NCI-H446 treated with DMSO at 0.1 percent for 48 hours (cell line): Measurements from ENCODE around the gene MMD2.
"Not testable (repeated sequence)": the region's sequence is repeated elsewhere in the genome, so short reads cannot be mapped to it uniquely, and the experiment has no call there.

Experiments
- DNase-seq: peaks from one replicate; lab custom pipeline; 2025; lab: John Stamatoyannopoulos, UW

Gene MMD2

GRCh38 chr7:4958477-4959301 lies at the start of gene MMD2:
Gene MMD2 (minus strand): TSS chr7:4959187. CDS start chr7:4959017, 170 bp downstream.
- no peak for DNase-seq

DNA sequence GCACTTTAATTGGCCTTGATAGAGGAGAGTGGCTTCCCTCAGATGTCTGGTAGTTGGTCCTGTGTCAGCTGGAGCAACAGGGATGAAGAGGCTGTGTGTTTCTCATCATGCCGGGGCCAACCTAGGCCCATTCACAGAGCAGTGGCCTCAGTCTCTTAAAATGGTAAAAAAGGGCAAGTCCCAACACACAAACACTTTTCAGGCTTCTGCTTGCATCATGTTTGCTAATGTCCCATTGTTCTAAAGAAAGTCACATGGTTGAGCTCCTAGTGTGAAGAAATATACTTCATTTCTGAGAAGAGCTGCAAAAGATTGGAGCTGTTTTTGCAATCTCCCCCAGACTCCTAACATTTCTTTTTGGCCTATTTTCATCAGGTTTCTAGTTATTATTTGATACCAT lies 46.1 kb upstream of the MMD2 start:
- no peak for DNase-seq

- DNase-seq, result no peak
These were observed 42.9 kb upstream of the MMD2 start for GRCh38 chr7:5001911-5002310.

DNA sequence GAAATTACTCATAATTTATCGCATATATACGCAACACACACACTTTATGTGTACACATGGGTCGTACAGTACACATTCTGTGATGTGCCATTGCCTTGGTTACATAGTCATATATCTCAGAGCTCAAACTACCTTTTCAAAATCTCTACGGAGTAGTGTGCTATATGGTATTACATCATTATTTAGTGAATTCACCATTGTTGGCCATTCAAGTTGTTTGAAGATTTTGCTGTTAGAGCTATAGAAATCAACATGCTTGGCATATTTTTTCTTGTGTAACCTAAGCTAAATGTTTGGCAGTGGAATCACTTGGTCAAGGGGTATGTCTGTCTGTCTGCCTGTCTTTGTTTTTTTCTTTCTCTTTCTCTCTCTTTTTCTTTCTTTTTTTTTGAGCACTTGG lies 42.0 kb upstream of the MMD2 start:
- DNase-seq, result no peak

GRCh38 chr7:4999369-4999950 lies 40.5 kb upstream of the MMD2 start:
- DNase-seq, result no peak

DNA sequence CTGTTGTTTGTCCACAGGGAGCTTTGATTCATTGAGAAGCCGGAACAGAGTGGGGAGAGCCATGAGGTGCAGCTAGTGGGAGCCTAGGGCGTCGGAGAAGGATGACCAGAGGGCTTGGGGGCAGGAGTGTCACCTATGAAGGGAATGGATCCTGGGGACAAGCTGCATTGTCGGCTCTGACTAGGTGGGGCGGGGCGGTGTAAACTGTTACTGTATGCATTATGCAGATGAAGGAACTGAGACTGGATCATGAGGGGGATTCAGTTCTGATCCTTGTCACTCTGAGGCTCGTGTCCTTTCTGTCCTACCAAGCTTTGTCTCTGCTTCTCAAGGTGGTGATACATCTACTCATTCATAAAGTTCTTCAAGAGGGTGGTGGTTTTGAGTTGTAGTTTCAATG lies 39.9 kb upstream of the MMD2 start:
- DNase-seq, result no peak

- no peak for DNase-seq
These were observed 39.3 kb upstream of the MMD2 start for GRCh38 chr7:4998244-4998643.

DNA sequence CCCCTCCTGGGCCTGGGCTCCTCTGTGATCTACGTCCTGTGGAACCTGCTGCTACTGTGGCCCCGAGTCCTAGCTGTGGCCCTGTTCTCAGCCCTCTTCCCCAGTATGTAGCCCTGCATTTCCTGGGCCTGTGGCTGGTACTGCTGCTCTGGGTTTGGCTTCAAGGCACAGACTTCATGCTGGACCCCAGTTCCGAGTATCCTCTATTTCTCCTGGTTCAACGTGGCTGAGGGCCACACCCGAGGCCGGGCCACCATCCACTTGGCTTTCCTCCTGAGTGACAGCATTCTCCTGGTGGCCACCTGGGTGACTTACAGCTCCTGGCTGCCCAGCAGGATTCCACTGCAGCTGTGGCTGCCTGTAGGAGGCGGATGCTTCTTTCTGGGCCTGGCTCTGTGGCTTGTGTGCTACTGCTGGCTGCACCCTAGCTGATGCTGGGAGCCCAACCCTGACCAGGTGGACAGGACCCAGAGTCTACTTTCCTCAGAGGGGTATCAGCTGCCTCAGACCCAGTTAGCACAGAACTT lies 37.8 kb upstream of the MMD2 start:
- DNase-seq, result no peak

GRCh38 chr7:4995429-4995969 lies 36.5 kb upstream of the MMD2 start:
- DNase-seq, result no peak

GRCh38 chr7:4993471-4993870 lies 34.5 kb upstream of the MMD2 start:
- no peak for DNase-seq

DNA sequence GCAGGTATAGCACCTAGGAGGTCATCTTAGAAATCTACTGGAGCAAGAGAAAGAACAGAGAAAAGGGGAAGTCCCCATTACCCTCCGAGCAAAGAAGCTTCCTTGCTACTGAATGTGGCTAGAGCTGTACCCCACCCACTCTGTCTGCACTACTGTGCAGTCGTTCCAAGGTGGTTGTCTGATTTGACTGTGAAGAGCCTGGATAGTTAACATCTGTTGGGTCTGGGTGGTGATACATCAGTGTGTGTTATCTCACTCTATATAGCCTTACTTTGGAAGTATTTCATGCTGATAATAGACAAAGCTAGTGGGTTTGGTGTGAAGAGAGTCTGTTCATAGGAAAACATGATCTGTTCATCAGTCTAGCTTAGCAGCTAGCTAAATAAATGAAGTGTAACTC lies 23.8 kb upstream of the MMD2 start:
- DNase-seq, result not testable (repeated sequence)

- DNase-seq, result not testable (repeated sequence)
These were observed 22.4 kb upstream of the MMD2 start for GRCh38 chr7:4981295-4981890.

DNA sequence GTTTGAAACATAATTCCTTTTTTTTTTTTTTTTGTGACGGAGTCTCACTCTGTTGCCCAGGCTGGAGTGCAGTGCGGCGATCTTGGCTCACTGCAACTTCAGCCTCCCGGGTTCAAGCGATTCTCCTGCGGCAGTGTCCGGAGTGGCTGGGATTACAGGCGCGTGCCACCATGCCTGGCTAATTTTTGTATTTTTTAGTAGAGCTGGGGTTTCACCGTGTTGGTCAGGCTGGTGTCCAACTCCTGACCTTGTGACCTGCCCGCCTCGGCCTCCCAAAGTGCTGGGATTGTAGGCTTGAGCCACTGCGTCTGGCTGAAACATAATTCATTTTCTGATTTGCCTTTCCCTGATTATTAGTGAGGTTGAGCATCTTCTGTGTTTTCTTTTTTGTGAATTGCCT lies 16.6 kb upstream of the MMD2 start:
- not testable (repeated sequence) for DNase-seq

DNA sequence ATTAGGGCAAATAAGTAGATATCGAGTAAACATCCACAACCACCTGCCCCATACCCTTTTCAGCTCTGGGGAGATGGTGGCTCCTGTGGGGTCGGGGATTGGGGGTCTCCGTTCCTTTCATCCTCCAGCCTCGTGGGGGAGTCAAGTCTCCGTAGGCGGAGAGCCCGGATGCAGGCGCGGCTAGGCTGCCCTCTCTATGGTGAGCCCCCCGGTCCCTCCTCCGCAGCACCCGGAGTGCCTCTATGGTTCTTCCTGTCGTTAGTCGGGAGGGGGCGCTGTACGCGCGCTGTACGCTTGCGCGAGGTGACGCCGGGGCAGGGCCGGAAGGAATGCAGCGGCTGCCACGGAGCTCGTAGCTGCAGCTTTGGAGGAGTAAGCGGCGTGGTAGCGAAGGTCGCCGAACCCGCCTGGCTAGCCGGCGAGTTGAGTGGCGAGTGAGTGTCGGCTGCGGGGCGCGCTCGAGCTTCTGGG lies 14.8 kb upstream of the MMD2 start:
- peak; percentile 74 for DNase-seq

GRCh38 chr7:4972446-4972845 lies 13.5 kb upstream of the MMD2 start:
- DNase-seq, result not testable (repeated sequence)

DNA sequence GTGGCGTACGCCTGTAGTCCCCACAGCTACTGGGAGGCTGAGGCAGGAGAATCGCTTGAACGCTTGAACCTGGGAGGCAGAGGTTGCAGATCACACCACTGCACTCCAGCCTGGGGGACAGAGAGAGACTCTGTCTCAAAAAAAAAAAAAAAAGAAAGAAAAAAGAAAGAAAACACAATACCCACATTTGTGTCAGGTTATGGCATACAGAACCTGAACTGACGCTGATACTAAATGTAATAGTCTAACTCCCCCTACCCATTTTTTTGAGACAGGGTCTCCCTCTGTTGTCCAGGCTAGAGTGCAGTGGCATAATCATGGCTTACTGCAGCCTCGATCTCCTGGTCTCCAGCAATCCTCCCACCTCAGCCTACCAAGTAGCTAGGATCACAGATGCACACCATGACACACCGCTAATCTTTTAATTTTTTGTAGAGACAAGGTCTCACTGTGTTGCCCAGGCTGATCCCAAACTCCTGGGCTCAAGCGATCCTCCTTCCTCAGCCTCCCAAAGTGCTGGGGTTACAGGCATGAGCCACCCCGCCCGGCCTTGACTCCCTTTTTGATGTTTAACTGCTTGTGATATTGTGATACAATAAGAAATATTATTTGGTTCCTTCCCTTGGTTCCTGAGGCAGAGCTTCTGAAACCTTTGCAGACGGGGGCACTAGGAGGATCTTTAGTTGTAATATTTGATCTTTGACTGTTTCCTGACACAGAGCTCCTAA lies 6.5 kb upstream of the MMD2 start:
- DNase-seq, result no peak

DNA sequence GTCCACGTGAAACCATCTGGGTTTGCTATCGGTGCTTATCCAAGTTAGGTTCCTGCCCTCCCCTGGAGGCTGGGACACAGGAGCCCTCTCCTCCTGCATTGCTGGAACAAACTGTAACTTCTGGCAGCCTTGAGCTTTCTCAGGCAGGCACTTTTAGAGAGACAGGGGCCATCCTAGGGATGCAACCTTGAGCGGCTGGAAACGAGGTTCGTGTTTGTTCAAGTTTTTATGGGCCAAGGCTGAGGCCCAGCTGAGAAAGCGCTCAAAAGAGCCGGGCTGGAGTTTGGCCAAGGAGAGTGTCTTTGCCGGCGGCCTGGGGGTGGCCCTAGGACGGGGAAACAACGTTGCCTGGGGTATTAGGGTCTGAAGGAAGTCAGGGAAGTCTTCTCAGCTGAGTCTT lies 5.5 kb upstream of the MMD2 start:
- DNase-seq, result no peak

GRCh38 chr7:4962872-4963775 lies 4.1 kb upstream of the MMD2 start:
- DNase-seq, result no peak

DNA sequence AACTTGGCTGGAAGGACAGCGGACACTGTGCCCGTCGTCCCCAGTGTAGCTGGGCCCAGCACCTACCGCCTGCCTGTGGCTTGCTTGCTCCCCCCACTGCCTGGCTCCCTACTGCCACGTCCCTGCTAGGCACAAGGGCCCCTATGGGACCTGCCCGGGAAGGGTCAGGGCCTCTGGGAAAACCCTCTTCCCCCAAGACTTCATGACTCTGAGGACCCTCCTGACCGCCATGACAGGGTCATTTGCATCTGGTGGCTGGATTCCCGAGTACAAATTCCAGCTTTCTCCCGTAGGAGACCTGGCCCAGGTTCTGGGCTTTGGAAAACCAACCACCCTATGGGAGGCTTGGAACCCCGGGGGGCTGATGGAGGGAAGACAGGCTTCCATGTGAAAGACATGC lies 1.4 kb upstream of the MMD2 start:
- DNase-seq, result no peak

DNA sequence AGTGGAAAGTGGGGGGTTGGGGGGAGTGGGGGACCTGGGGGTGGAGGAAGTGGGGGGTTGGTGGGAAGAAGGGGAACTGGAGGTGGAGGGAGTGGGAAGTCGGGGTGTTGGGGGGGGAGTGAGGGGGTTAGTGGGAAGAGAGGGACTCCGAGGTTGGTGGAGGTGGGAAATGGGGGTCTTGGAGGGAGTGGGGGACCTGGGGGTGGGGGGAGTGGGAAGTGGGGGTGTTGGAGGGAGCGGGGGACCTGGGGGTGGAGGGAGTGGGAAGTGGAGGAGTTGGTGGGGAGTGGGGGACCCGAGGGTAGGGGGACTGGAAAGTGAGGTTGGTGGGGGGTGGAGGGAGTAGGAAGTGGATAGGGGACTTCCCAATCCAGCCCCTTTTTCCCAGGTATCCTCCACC lies 906 bp upstream of the MMD2 start:
- DNase-seq, result no peak

DNA sequence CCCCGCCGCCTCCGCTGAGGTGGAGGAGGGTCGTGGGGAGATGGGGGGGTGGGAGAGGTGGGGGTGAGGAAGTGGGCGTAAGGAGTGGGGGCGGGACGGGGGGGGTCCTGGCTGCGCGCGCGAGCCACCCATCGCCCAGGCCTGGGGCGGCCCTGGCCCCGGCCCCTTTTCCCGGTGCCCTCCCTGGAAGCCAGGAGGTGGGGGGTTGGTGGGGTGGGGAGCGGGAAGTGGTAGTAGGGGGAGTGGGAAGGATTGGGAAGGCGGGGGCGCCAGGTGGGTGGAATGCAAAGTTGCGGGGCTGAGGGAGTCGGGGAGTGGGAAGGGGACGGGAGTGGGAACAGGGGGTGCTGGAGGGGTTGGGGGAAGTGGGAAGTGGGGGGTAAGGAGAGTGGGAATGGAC lies 319 bp upstream of the MMD2 start:
- no peak for DNase-seq
